GM12878 (cell line): Measurements from ENCODE around the gene CCDC88C. TPM values are rescaled to one million over a fixed set of nuclear protein-coding genes. Genes with fewer than 3 reads are reported as not detected.

Experiments
- ATAC-seq: fragments of 200-7000 bp; cut with Tn5 transposase; 3 replicates; pipeline ENCODE4 v1.9.1; 2020; ENCODE audit warnings: mild to moderate bottlenecking, moderate library complexity
- BruUV-seq: library from RNA; stranded (reverse); fragments of 400-500 nt; replicated peaks from 2 replicates; lab custom pipeline; 2021; lab: Mats Ljungman, UMichigan
- CTCF ChIA-PET: fragments of 300-600 bp; sonication (Branson Sonifier 250); formaldehyde crosslinking; extraction: SDS; loops from one replicate; lab custom pipeline; 2021; ENCODE audit warnings: inconsistent platforms; lab: Yijun Ruan, JAX
- POLR2A ChIA-PET: fragments of 350-600 bp; formaldehyde crosslinking; extraction: SDS; loops from one replicate; lab custom pipeline; 2021; ENCODE audit warnings: inconsistent platforms; lab: Charles Lee
- RAD21 ChIA-PET: fragments of 300-600 bp; sonication (Branson Sonifier 250); formaldehyde crosslinking; loops from one replicate; lab custom pipeline; 2023; ENCODE audit warnings: antibody characterized with exemption; ENCODE audit not compliant: unreplicated experiment; lab: Charles Lee
- SMC1A ChIA-PET: fragments of 300-600 bp; sonication (Branson Sonifier 250); formaldehyde crosslinking; loops from one replicate; lab custom pipeline; 2023; ENCODE audit not compliant: unreplicated experiment, uncharacterized antibody; lab: Charles Lee
- DNase-seq: peaks from one replicate; pipeline ENCODE4 v3.0.0-alpha.2; 2011; ENCODE audit warnings: low read depth, low spot score
- FAIRE-seq: peaks from 3 replicates; lab custom pipeline; 2011; peaks lifted over from hg19 to GRCh38; lab: Jason Lieb, UNC
- H2AFZ ChIP-seq: 2 replicates; pipeline ENCODE4 v1.6.0; 2011; ENCODE audit warnings: low read depth, low read length, control low read depth; ENCODE audit not compliant: control insufficient read depth
- H3K27ac ChIP-seq: 2 replicates; pipeline ENCODE4 v1.5.1; 2011; ENCODE audit warnings: control low read depth; ENCODE audit not compliant: control insufficient read depth, insufficient read depth
- H3K27me3 ChIP-seq, 2 experiments: replicated peaks in 1 of 2; 2 replicates each; pipeline versions ENCODE4 v1.6.0 to v1.6.1; 2011; ENCODE audit warnings: low read length in 1 of 2; ENCODE audit not compliant: control insufficient read depth in 2 of 2, insufficient read depth in 2 of 2
- H3K36me3 ChIP-seq, 2 experiments: 2 replicates each; pipeline ENCODE4 v1.5.1; 2011; ENCODE audit warnings: low read length in 1 of 2; ENCODE audit not compliant: control insufficient read depth in 2 of 2, insufficient read depth in 2 of 2
- H3K4me1 ChIP-seq: 2 replicates; pipeline ENCODE4 v1.6.1; 2011; ENCODE audit warnings: mild to moderate bottlenecking, low read length, moderate library complexity, mixed read lengths; ENCODE audit not compliant: control insufficient read depth, insufficient read depth
- H3K4me2 ChIP-seq: 2 replicates; pipeline ENCODE4 v1.6.0; 2011; ENCODE audit warnings: control low read depth; ENCODE audit not compliant: control insufficient read depth, insufficient read depth
- H3K4me3 ChIP-seq: fragments of 200-600 bp; sonication (generic); 2 replicates; pipeline ENCODE4 v1.5.1; 2016
- H3K79me2 ChIP-seq: 2 replicates; pipeline ENCODE4 v1.6.0; 2011; ENCODE audit warnings: low read length; ENCODE audit not compliant: control insufficient read depth, insufficient read depth
- H3K9ac ChIP-seq: 2 replicates; pipeline ENCODE4 v1.8.0; 2011; ENCODE audit warnings: low read length, control low read depth, mixed read lengths; ENCODE audit not compliant: control insufficient read depth, insufficient read depth
- H3K9me3 ChIP-seq: replicated peaks from 3 replicates; pipeline ENCODE4 v1.5.1; 2011; ENCODE audit warnings: mild to moderate bottlenecking, low read length; ENCODE audit not compliant: control insufficient read depth, insufficient read depth
- H4K20me1 ChIP-seq: 2 replicates; pipeline ENCODE4 v1.6.0; 2011; ENCODE audit not compliant: control insufficient read depth, insufficient read depth
- EED ChIP-seq: sonication (generic); IDR thresholded peaks from 2 replicates; pipeline ENCODE4 v1.6.1; 2016; ENCODE audit warnings: antibody characterized with exemption, low read depth
- HDAC6 ChIP-seq: fragments of 200-600 bp; sonication (generic); IDR thresholded peaks from one replicate; pipeline ENCODE4 v1.8.0; 2017; ENCODE audit warnings: antibody characterized with exemption; ENCODE audit not compliant: unreplicated experiment
- MTA3 ChIP-seq: IDR thresholded peaks from 2 replicates; pipeline ENCODE4 v1.6.1; 2012; ENCODE audit warnings: low read length, inconsistent platforms, borderline replicate concordance
- RBBP5 ChIP-seq: fragments of 200-600 bp; sonication (generic); conservative IDR thresholded peaks from 2 replicates; pipeline ENCODE4 v1.6.1; 2016
- RFX5 ChIP-seq: IDR thresholded peaks from 2 replicates; pipeline ENCODE4 v1.6.1; 2011; ENCODE audit warnings: low read depth, low read length, improper control_type of control experiment
- SREBF1 ChIP-seq: IDR thresholded peaks from 2 replicates; pipeline ENCODE4 v1.6.1; 2012; ENCODE audit warnings: mild to moderate bottlenecking, low read length
- SREBF2 ChIP-seq: IDR thresholded peaks from 2 replicates; pipeline ENCODE4 v1.6.1; 2012; ENCODE audit warnings: mild to moderate bottlenecking, low read length
- SUPT20H ChIP-seq: IDR thresholded peaks from 2 replicates; pipeline ENCODE4 v1.6.1; 2011; ENCODE audit warnings: low read depth, mild to moderate bottlenecking, low read length, moderate library complexity, borderline replicate concordance; ENCODE audit not compliant: control insufficient read depth
- ZBED1 ChIP-seq: IDR thresholded peaks from 2 replicates; pipeline ENCODE4 v1.6.1; 2016; ENCODE audit warnings: borderline replicate concordance
- WGBS: methylation state at CpG from one replicate; pipeline ENCODE4 v1.1.6; 2016; ENCODE audit warnings: low lambda C conversion rate; ENCODE audit not compliant: insufficient replicate concordance, insufficient coverage; ENCODE audit errors: missing lambda C conversion rate; 5-methylcytosine and 5-hydroxymethylcytosine counted together
- in situ Hi-C: fragments of 300-500 bp; cut with MboI; formaldehyde crosslinking; loops from 9 replicates; pipeline ENCODE4 v1.14.3; 2018; ENCODE audit warnings: mixed read lengths
- intact Hi-C: fragments of 100-400 bp; cut with micrococcal nuclease; formaldehyde crosslinking; loops from one replicate; pipeline ENCODE4 v1.14.2; 2022; ENCODE audit not compliant: unreplicated experiment
- polyA plus RNA-seq, 11 experiments: library from polyadenylated mRNA; depleted of rRNA in 4 of 11; unstranded in 6 of 11; stranded (reverse) in 5 of 11; fragments of >200 nt; fragmentation: Nextera tagmentation in 4 of 11; fragmentation: Illumina TruSeq in 1 of 11; extraction: Ambion mirVana in 4 of 11; extraction: Trizol in 1 of 11; gene quantifications; 1 replicate in 1 of 11; 2 replicates in 10 of 11; pipeline versions ENCODE4 v1.2.1 to v1.2.3, GENCODE V29; 2011 to 2016; ENCODE audit warnings: inconsistent platforms in 2 of 11, missing spikeins in 2 of 11, low read depth in 1 of 11
- total RNA-seq, 4 experiments: library from RNA; depleted of rRNA in 3 of 4; stranded (reverse); fragments of >200 nt in 3 of 4; fragmentation: Illumina TruSeq in 1 of 4; extraction: Trizol in 1 of 4; gene quantifications; 2 replicates each; pipeline versions ENCODE4 v1.2.1 to v1.2.3, GENCODE V29; 2013 to 2021

Gene CCDC88C
- total and polyA plus RNA-seq, 10 of the 15 experiments (the other 5 are each of a cell fraction or from before 2014, with no cell fraction given), result 4.0 to 79.6 (median 36.6) TPM

DNA sequence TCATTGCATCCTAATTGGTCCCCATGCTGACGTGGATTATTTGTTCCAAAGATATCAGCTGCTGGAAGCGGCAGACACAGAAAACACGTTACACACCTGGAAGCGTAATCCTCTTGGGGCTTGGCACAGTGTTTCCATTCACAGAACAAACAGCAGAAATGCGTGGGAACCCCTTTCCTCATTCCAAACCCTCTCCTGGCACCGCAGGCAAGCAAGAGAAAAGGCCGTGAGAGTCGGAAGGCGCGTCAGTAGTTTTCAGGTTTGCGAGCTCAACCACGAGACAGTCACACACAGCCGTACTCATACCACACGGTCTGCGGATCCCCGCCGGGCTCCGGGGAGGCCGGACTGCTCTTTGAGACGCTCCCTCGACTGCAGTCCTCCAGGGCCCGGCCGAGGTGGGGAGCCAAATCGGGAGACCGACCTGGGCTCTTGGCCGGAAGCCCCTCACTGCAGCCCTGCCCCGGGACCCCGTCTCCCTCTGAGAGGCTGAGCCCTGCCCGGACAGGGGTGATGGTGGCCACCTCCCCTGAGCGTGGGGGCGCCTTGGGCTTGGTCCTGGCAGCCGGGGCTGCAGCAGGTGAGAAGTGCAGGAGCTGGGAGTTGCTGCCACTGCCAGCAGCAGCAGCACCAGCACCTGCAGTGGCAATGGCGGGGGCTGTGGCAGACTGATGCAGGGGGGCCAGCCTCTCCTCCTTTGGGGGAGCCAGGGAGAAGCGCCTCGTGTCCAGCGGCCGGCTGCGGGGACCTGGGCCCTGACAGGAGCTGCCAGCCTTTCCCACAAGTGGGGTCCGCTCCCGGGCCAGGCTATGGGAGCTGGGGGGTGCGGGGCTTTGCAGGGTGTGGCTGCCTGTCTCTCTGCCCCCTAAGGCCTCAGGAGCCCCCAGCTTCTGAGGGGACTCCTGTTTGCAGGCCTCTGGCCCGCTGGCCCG is 145.0 kb downstream of the CCDC88C start:
- WGBS, result 99% methylated on average over 38 of the region's 43 CpGs
- Histone ChIP-seq H3K27me3 (no peaks in the 10 kb centered on the region), H3K9ac (no peak overlapping the region)
- DNase-seq (no peak), FAIRE-seq (no peak)
- TF ChIP-seq ZBED1 (no peak), SREBF1 (no peak), EED (no peak), SREBF2 (no peak), HDAC6 (no peak), MTA3 (no peak), SUPT20H (no peak), RBBP5 (no peak), RFX5 (no peak)
- TF ChIP-seq, all 136 proteins: peak for 0
- ChIA-PET POLR2A (no interaction called here), CTCF (interaction anchor here (0.7 kb wide), 1 partner anchor 14 kb away, joined by 3 read pairs; no protein-coding TSS in a partner anchor), RAD21 (no interaction called here), SMC1A (no interaction called here)
- H3K36me3 ChIP-seq, result peaks cover 22 to 29% of the 10 kb centered on the region in 2 experiments
- no peak for ATAC-seq
- H3K9me3 ChIP-seq, result no peaks in the 10 kb centered on the region
- no TSS peak for BruUV-seq
- no peaks in the 10 kb centered on the region for H3K79me2 ChIP-seq
- H4K20me1 ChIP-seq, result no peaks in the 10 kb centered on the region
- H2AFZ ChIP-seq, result no peak overlapping the region
- H3K4me1 ChIP-seq, result no peaks in the 10 kb centered on the region
- H3K27ac ChIP-seq, result no peak overlapping the region
- no peak overlapping the region for H3K4me2 ChIP-seq
- intact Hi-C loops (no loop called here), in situ Hi-C loops (no loop called here)
- H3K4me3 ChIP-seq, result no peak overlapping the region
